Thoracic aorta (tissue), 2 donors: ENCODE data around the gene MYO1D. TPM values are rescaled to one million over a fixed set of nuclear protein-coding genes. Genes with fewer than 3 reads are reported as not detected.
A peak's percentile ranks its signal among the peaks of the same experiment; 100 is the strongest.

Experiments
- ATAC-seq: fragments of 150-250 bp; one replicate; pipeline ENCODE4 v1.8.0; 2017; ENCODE audit warnings: low read depth; ENCODE audit not compliant: insufficient number of reproducible peaks, low FRiP score
- DNase-seq: peaks from one replicate; pipeline ENCODE4 v3.0.0-alpha.2; 2020; ENCODE audit warnings: low spot score
- H3K27ac ChIP-seq, 2 donors: fragments of 200-600 bp; sonication (generic); 1 replicate in 1 of 2; 2 replicates in 1 of 2; pipeline ENCODE4 v1.5.1; 2016; ENCODE audit warnings: mild to moderate bottlenecking in 2 of 2, moderate library complexity in 2 of 2
- H3K27me3 ChIP-seq: fragments of 200-600 bp; sonication (generic); replicated peaks from 2 replicates; pipeline ENCODE4 v1.6.0; 2016; ENCODE audit warnings: mild to moderate bottlenecking; ENCODE audit not compliant: insufficient read depth
- H3K36me3 ChIP-seq: fragments of 200-600 bp; sonication (generic); one replicate; pipeline ENCODE4 v1.5.1; 2016
- H3K4me1 ChIP-seq, 2 donors: fragments of 200-600 bp; sonication (generic); 1 replicate in 1 of 2; 2 replicates in 1 of 2; pipeline versions ENCODE4 v1.5.1 to v1.6.0; 2016; ENCODE audit warnings: low read depth in 2 of 2, mild to moderate bottlenecking in 1 of 2; ENCODE audit not compliant: control insufficient read depth in 1 of 2
- H3K4me3 ChIP-seq: fragments of 200-600 bp; sonication (generic); 2 replicates; pipeline ENCODE4 v1.5.1; 2016; ENCODE audit warnings: mild to moderate bottlenecking
- H3K9me3 ChIP-seq: fragments of 200-600 bp; sonication (generic); 2 replicates; pipeline ENCODE4 v1.5.1; 2016
- total RNA-seq, 2 donors: library from RNA; depleted of rRNA; stranded (reverse); fragments of >200 nt; gene quantifications; one replicate each; pipeline versions ENCODE4 v1.1.0 to v1.2.3, GENCODE V29; 2016
- TF ChIP-seq, protein P1 (sequence below): fragments of 200-600 bp; sonication (generic); IDR thresholded peaks from one replicate; pipeline ENCODE4 v1.5.1; 2019; ENCODE audit warnings: antibody characterized with exemption

MYO1D gene
- total RNA-seq, 2 donors from 2014 or later, result 257 to 370 TPM

DNA sequence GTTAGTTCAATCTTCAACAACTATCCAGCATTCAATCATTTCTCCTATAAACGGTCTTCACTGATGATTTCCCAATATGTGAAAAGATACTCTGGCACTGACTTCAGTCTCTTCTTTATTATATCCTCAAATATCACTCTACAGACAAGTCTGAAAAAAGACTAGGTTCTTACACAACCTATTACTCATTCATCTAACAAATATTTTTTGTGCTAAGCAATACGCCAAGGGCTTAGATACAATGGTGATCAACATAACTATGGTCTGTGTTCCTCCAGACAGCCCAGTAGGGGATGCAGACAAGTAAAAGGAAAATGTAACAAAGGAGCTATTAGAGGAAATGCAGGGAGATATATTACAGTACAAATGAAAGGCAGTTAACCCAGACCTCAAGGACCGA, 63.9 kb downstream of the MYO1D start:
- Histone ChIP-seq H3K27me3 (no peaks in the 10 kb centered on the region), H3K36me3 (no peaks in the 10 kb centered on the region), H3K9me3 (no peaks in the 10 kb centered on the region), H3K4me3 (no peak overlapping the region), H3K27ac (peak overlapping the region in 1 of 2 donors; percentile 6), H3K4me1 (peaks cover 36 to 56% of the 10 kb centered on the region in 2 donors)
- TF ChIP-seq, protein P1, sequence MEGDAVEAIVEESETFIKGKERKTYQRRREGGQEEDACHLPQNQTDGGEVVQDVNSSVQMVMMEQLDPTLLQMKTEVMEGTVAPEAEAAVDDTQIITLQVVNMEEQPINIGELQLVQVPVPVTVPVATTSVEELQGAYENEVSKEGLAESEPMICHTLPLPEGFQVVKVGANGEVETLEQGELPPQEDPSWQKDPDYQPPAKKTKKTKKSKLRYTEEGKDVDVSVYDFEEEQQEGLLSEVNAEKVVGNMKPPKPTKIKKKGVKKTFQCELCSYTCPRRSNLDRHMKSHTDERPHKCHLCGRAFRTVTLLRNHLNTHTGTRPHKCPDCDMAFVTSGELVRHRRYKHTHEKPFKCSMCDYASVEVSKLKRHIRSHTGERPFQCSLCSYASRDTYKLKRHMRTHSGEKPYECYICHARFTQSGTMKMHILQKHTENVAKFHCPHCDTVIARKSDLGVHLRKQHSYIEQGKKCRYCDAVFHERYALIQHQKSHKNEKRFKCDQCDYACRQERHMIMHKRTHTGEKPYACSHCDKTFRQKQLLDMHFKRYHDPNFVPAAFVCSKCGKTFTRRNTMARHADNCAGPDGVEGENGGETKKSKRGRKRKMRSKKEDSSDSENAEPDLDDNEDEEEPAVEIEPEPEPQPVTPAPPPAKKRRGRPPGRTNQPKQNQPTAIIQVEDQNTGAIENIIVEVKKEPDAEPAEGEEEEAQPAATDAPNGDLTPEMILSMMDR, result no peak
- ATAC-seq (no peak), DNase-seq (no peak)

- peaks cover 51 to 65% of the 10 kb centered on the region in 2 donors for H3K4me1 ChIP-seq
- no peak overlapping the region for H3K4me3 ChIP-seq
- no peak for DNase-seq
- TF ChIP-seq, protein P1, result no peak
- no peak overlapping the region for H3K27ac ChIP-seq
- H3K9me3 ChIP-seq, result no peaks in the 10 kb centered on the region
- no peaks in the 10 kb centered on the region for H3K36me3 ChIP-seq
- no peaks in the 10 kb centered on the region for H3K27me3 ChIP-seq
- no peak for ATAC-seq
Measured at GRCh38 chr17:32810690-32811089, 66.2 kb downstream of the MYO1D start.

GRCh38 chr17:32807577-32807976, 69.3 kb downstream of the MYO1D start:
- no peak for ATAC-seq
- H3K4me1 ChIP-seq, result peaks cover 63 to 77% of the 10 kb centered on the region in 2 donors
- H3K27me3 ChIP-seq, result no peaks in the 10 kb centered on the region
- no peak overlapping the region for H3K27ac ChIP-seq
- no peak for DNase-seq
- H3K4me3 ChIP-seq, result no peak overlapping the region
- TF ChIP-seq, protein P1, result no peak
- H3K36me3 ChIP-seq, result no peaks in the 10 kb centered on the region
- H3K9me3 ChIP-seq, result no peaks in the 10 kb centered on the region

DNA sequence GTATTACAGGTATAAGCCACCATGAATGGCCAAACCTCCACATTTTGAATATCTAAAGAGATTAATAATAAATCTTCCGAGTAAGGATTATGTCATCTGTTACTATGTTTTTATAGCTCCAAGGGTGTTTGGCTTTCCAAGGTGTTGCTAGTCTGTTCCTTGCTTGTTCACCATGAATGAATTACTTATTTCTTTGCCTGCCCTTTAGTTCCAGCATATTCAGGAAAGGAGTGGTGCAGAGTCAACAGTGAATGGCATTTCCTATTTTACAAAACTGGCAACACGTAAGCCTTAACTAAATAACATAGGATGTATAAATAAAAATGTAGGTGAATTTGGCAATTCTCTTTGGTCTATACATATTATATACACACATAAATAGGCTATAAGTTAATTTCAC, 70.3 kb downstream of the MYO1D start:
- H3K27ac ChIP-seq, result no peak overlapping the region
- no peak for ATAC-seq

DNA sequence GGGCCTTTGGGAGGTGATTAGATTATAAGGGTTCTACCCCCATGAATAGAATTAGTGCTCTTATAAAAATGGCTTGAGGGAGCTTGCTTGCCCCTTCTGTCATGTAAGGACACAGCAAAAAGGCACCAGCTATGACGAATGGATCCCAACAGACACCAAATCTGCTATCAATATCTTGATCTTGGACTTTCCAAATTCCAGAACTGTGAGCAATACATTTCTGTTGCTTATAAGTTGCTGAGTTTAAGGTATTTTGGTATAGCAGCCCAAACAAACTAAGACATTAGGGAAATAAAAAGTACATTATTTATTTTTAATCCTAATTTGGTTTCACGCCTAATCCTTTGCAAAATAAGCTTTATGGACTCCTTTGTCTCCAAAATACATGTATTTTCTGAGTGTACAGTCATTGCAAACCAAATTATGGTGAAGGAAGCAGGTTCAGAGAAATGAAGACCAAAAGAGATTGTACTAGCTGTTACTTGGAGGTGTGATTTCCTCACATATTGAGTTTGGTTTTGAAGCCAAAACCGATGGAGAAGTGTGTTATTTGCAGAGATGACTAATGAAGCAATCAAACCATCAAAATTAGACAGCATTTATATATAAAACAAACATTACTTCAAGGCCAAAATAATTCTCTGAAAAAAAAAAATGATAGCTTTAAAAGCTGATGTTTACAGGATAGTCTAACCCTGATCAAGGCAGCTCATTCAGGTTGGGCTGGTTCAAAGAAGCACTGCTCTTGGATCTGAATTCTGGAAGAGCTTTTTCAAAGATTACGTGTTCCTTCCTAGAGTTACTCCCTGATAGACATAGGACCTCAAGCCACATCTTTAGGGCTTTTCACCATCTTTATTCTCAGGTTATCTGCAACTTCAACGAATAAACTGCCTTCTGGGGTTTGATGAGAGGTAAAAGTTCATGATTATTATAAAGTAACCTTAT, 71.6 kb downstream of the MYO1D start:
- no peaks in the 10 kb centered on the region for H3K27me3 ChIP-seq
- H3K36me3 ChIP-seq, result no peaks in the 10 kb centered on the region
- peaks cover 70 to 85% of the 10 kb centered on the region in 2 donors for H3K4me1 ChIP-seq
- no peaks in the 10 kb centered on the region for H3K9me3 ChIP-seq
- DNase-seq (no peak), ATAC-seq (no peak)
- TF ChIP-seq, protein P1, result no peak
- no peak overlapping the region for H3K4me3 ChIP-seq
- H3K27ac ChIP-seq, result peak overlapping the region in 1 of 2 donors; percentile 18

More for the DNA sequence above, 70.3 kb downstream of the MYO1D start:
- Histone ChIP-seq H3K27me3 (no peaks in the 10 kb centered on the region), H3K4me3 (no peak overlapping the region), H3K36me3 (no peaks in the 10 kb centered on the region), H3K9me3 (no peaks in the 10 kb centered on the region), H3K4me1 (peaks cover 62 to 78% of the 10 kb centered on the region in 2 donors)
- TF ChIP-seq, protein P1, result no peak
- DNase-seq, result no peak
